Ishikawa (cell line): Measurements from ENCODE around the gene NUCKS1.

ENCODE experiments used
- CEBPB ChIP-seq: IDR thresholded peaks from 2 replicates; pipeline ENCODE4 v1.6.1; 2012
- CREB1 ChIP-seq: IDR thresholded peaks from 2 replicates; pipeline ENCODE4 v1.6.1; 2012; ENCODE audit warnings: low read depth
- EGR1 ChIP-seq: IDR thresholded peaks from 2 replicates; pipeline ENCODE4 v1.6.1; 2012
- EP300 ChIP-seq: IDR thresholded peaks from 2 replicates; pipeline ENCODE4 v1.6.1; 2012; ENCODE audit warnings: borderline replicate concordance
- MAX ChIP-seq: IDR thresholded peaks from 2 replicates; pipeline ENCODE4 v1.6.1; 2012
- REST ChIP-seq: IDR thresholded peaks from 2 replicates; pipeline ENCODE4 v1.6.1; 2012; ENCODE audit warnings: low read depth, mild to moderate bottlenecking
- TAF1 ChIP-seq: IDR thresholded peaks from 2 replicates; pipeline ENCODE4 v1.6.1; 2012; ENCODE audit warnings: low read depth, mild to moderate bottlenecking
- USF1 ChIP-seq: IDR thresholded peaks from 2 replicates; pipeline ENCODE4 v1.6.1; 2012
- YY1 ChIP-seq: IDR thresholded peaks from 2 replicates; pipeline ENCODE4 v1.6.1; 2012; ENCODE audit warnings: low read depth

- TF ChIP-seq CREB1, result no peak
- no peak for TF ChIP-seq EP300
- TF ChIP-seq EGR1, result no peak
- TF ChIP-seq REST, result no peak
- TF ChIP-seq USF1, result no peak
- TF ChIP-seq TAF1, result no peak
- no peak for TF ChIP-seq YY1
- TF ChIP-seq CEBPB, result no peak
- TF ChIP-seq MAX, result no peak
These were observed 35.5 kb upstream of the NUCKS1 start for GRCh38 chr1:205785446-205785845.
